Stimulated activated CD8-positive, alpha-beta memory T cell treated with anti-CD3 and anti-CD28 coated beads, Interleukin-4, amount 100 ng/mL, for 1 hour (primary cell): ENCODE data around the gene ALDH3B1.
"Not testable (repeated sequence)": the region's sequence is repeated elsewhere in the genome, so short reads cannot be mapped to it uniquely, and the experiment has no call there.

Experiments
- DNase-seq, 2 donors: peaks; one replicate each; pipeline ENCODE4 v3.0.0-alpha.2; 2020; ENCODE audit warnings: low read depth in 2 of 2, low spot score in 1 of 2

The ALDH3B1 gene

GRCh38 chr11:68010090-68011041 is at the start of gene ALDH3B1:
TSS of gene ALDH3B1 (plus strand) at chr11:68010327. CDS start at chr11:68015298, 4,971 bp downstream.
- no peak for DNase-seq

GRCh38 chr11:67963217-67963616 is 46.9 kb upstream of the ALDH3B1 start:
- DNase-seq = not testable (repeated sequence)

- not testable (repeated sequence) for DNase-seq
Observed at GRCh38 chr11:67963879-67964278, 46.2 kb upstream of the ALDH3B1 start.

- DNase-seq = not testable (repeated sequence)
Observed at GRCh38 chr11:67964746-67965145, 45.4 kb upstream of the ALDH3B1 start.

- not testable (repeated sequence) for DNase-seq
Observed at GRCh38 chr11:67965830-67966348, 44.2 kb upstream of the ALDH3B1 start.

GRCh38 chr11:67974746-67975145 is 35.4 kb upstream of the ALDH3B1 start:
- not testable (repeated sequence) for DNase-seq

GRCh38 chr11:67978766-67979418 is 31.2 kb upstream of the ALDH3B1 start:
- not testable (repeated sequence) for DNase-seq

- DNase-seq = not testable (repeated sequence)
Observed at GRCh38 chr11:67981226-67981625, 28.9 kb upstream of the ALDH3B1 start.

- not testable (repeated sequence) for DNase-seq
Observed at GRCh38 chr11:67982255-67982857, 27.8 kb upstream of the ALDH3B1 start.

GRCh38 chr11:67983951-67984350 is 26.2 kb upstream of the ALDH3B1 start:
- no peak for DNase-seq

- DNase-seq = not testable (repeated sequence)
Observed at GRCh38 chr11:67985302-67985701, 24.8 kb upstream of the ALDH3B1 start.

- DNase-seq = not testable (repeated sequence)
Observed at GRCh38 chr11:67990546-67991346, 19.4 kb upstream of the ALDH3B1 start.

- DNase-seq = not testable (repeated sequence)
Observed at GRCh38 chr11:67991347-67992121, 18.6 kb upstream of the ALDH3B1 start.

- not testable (repeated sequence) for DNase-seq
Observed at GRCh38 chr11:67993821-67994220, 16.3 kb upstream of the ALDH3B1 start.

- not testable (repeated sequence) for DNase-seq
Observed at GRCh38 chr11:67994387-67994786, 15.7 kb upstream of the ALDH3B1 start.

- not testable (repeated sequence) for DNase-seq
Observed at GRCh38 chr11:67995129-67995528, 15.0 kb upstream of the ALDH3B1 start.

GRCh38 chr11:67995579-67995978 is 14.5 kb upstream of the ALDH3B1 start:
- DNase-seq = not testable (repeated sequence)

- DNase-seq = no peak
Observed at GRCh38 chr11:67996051-67996450, 14.1 kb upstream of the ALDH3B1 start.

- no peak for DNase-seq
Observed at GRCh38 chr11:67996622-67997474, 13.3 kb upstream of the ALDH3B1 start.
